EL (cell line): ENCODE data around the gene SLC19A2.
"Not testable (repeated sequence)": the region's sequence is repeated elsewhere in the genome, so short reads cannot be mapped to it uniquely, and the experiment has no call there.

Experiments used
- DNase-seq: peaks from one replicate; pipeline ENCODE4 v3.0.0-alpha.2; 2016

SLC19A2 gene

DNA sequence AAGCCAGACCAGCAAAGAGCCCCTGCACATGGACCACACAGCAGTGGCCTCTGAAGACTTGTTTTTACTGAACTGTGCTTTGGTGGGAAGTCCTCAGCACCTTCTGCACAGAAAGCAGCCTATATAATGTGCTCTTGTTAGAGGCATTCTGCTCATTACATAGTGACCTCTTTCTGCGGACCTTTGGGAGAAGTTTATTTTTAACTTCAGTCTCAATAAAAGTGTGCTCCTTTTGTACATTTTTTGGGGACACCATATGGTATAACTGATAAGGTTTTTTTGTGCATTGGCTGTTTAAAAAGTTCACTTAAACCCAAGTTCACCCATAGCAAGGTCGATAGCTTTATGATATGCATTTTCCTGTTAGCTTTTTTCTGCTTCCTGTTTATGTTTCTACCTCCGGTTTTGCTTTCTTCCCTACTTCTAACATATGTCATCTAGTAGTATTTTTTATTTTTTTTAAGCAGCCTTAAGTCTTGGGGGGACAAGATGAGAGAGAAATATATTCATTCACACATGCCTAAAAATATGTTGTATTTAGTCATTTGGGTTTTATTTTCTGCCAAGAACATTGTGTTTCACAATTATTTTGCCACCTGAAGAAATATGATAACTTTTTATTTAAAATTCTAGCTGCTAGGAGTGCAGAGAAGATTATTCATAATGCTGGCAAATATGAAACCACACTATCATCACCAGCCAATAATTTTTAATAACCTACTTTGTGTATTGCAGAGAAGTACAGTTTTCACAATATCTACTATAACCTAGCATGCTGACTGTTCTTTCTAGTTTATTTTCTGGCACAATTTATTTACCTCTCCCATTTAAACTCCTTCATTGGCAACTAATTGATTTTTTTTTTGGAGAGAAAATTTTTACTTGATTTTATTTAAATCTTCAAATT lies 22.9 kb upstream of the SLC19A2 start:
- no peak for DNase-seq

DNA sequence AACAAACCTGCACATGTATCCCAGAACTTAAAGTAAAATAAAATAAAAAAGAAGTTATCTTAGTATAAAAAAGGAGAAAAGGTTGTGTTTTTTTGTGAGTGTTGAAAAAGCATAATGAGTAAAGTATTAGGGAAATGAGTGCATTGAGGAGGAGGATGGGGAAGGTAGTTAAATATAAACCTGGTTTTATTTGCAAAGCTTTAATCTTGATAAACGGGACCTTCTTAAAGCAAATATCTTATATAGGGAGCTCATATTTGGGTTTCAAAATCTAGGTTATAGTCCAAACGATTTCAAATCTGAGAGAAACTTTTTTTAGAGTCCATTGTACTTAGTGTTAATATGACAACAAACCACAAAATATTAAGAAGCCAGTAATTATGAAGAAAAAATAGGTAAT lies 21.7 kb upstream of the SLC19A2 start:
- no peak for DNase-seq

DNA sequence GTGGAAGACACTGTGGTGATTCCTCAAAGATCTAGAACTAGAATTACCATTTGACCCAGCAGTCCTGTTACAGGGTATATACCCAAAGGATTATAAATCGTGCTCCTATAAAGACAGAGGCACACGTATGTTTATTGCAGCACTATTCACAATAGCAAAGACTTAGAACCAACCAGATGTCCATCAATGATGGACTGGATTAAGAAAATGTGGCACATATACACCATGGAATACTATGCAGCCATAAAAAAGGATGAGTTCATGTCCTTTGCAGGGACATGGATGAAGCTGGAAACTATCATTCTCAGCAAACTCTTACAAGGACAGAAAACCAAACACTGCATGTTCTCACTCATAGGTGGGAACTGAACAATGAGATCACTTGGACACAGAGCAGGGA lies 17.9 kb upstream of the SLC19A2 start:
- DNase-seq = not testable (repeated sequence)

DNA sequence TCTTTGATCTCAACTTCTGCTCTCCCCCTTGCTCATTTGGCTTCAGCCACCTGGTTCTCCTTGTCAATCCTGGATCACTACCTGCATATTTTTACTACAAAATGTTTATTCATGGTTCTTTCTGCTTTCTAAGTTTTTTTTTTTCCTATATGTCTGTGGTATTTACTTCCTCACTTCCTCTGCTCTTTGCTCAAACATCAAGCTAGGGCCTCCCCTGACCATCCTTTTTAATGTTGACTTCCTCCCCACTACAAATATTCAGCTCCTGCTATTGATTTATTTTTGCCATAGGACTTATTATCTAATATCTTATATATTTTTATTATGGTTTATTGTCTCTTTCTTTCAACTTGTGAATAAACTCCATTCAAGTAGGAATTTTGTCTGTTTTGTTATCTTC lies 14.1 kb upstream of the SLC19A2 start:
- DNase-seq = no peak

DNA sequence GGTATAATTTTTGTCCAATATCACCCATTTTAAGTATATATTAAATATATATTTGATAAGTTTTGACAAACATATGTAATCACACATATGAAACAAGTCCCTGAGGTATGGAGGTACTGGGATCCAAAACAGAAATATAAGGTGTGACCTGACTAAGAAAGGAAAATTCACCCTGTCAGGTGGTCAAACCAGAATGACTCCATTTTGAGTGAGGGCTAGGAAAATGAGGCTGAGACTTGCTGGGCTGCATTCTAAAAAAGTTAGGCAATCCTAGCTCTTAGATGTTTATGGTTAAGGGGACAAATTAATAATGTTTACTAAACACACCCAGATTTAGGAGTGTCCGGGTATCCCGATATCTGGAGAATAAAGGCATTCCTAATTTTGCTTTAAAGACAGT lies 11.6 kb upstream of the SLC19A2 start:
- DNase-seq = no peak

DNA sequence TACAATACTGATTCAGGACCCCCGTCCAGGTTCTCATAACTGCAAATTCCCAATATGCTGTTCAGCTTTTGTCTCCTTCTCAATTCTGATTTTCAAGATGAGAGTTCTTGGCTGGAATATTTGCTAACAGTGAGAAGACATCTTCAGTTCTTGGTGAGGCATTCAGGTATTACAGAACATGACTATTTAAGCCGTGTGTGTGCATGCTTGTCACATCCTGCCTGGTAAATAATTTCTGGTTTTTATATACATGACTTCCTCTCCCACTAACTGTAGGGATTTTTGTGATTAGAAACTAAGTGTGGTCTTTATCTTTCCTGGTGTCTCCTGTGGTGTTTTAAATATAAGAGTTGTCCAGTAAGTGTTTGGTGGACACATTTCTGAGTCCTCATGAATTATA lies 10.2 kb upstream of the SLC19A2 start:
- DNase-seq = no peak

DNA sequence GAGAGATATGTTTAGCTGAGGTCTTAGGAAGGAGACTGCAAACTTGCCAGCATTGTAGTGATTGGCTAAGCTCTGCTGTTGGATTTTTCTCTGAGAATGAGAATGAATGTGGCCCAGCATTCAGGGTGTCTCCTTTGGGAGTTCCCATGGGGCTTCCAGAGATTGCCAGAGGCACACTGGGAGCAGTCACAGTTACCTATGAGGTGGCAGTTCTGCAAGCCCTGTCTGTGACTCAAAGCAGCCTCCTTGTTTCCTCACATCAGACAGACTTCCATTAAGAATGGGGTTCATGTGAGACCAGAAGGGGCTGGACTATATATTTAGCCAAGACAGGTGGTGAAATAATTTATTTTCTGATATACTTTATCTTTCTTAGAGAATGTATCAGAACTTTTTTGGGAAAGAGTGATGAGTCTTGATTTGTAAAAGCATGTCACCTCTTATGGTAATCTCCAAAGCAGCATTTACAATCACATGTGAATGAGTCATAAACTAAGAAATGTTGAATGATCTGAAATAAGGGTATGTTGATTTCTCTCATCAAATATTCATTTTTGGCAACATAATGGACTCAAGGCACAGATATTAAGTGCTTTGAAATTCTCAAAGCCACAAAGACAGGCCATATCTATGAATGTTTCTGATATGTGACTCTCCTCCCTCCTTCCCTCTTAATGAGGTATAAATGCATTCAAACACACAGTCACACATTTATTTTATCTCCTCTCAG lies 9.5 kb upstream of the SLC19A2 start:
- DNase-seq = no peak

DNA sequence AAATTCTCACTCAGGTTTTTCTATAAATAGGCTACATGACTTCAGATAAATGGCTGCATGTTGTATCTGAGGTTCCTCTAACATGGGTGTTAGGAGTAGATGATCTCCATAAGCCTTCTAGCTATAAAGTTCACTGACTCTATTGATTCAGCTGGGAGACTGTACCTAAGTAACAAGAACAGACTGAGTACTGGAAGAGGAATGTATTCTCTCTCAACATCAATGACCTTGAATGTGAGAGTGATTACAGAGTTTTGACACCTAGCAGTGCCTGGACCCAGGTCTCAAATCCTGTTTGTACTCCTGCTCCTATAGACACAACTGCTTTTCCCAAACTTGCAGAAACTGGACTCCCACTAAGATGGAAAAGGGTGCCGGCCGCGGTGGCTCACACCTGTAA lies 8.6 kb upstream of the SLC19A2 start:
- DNase-seq = no peak

DNA sequence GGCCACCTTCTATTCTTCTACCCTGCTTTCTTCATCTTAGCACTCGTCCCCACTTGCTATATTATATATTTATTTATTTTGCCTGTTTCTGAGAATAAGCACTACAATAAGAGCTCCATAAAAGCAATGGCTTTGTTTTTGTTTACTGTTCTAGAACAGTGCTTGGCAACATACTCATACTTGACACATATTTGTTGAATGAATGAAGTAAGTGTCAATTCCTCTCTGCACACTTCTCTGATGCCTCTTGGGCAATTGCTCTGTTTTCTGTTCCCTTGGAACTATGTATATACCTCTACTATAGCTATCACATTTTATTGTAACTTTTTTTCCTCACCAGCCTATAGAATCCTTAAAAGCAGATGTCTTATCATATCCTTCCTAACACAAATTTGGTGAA lies 7.5 kb upstream of the SLC19A2 start:
- DNase-seq = no peak

DNA sequence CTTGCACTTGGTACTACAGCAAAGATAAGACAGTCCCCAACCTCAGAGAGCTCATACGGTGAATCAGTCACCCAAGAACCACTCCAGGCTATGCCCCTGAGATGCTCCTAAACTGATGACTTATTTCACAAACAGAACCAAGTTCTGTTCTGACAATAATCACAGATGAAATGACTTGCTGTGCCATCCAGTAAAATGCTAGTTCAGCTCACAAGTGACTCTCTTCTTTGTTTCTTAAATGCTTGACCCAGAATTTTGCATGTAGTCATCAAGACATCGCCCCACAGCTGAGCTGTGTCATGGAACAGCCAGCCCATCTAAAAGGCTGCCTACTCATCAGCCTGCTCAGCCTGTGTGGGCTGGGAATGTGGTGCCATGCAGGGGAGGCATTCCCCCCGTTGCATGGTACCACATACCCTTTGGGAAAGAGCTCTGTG lies 6.1 kb upstream of the SLC19A2 start:
- DNase-seq = no peak

DNA sequence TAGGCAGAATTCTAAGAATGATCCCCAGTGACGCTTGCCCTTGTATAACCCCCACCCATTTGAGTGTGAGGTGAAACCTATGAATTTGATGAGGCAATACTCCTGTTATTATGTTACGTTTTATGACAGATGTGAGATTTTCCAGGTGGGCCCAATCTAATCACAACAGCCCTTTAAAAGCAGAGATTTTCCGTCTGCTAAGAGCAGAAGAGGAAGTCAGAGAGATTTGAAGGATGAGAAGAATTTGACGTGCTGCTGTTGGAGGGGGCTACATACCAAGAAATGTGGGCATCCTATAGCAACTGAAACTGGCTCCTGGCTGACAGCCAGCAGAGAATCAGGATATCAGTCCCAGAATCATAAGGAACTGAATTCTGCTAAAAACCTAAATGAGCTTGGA lies 2.4 kb upstream of the SLC19A2 start:
- no peak for DNase-seq

DNA sequence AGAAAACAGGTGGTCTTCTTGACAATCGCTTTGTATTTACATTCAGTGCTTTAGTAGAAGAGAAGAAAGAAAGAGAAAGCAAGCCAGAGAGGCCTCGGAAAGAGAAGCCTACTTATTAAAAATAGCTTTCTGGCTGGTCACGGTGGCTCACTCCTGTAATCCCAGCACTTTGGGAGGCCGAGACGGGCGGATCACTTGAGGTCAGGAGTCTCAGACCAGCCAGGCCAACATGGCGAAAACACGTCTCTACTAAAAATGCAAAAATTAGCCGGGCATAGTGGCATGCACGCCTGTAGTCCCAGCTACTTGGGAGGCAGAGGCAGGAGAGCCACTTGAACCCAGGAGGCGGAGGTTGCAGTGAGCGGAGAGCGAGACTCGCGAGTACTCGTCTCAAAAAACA lies 1.8 kb upstream of the SLC19A2 start:
- no peak for DNase-seq

DNA sequence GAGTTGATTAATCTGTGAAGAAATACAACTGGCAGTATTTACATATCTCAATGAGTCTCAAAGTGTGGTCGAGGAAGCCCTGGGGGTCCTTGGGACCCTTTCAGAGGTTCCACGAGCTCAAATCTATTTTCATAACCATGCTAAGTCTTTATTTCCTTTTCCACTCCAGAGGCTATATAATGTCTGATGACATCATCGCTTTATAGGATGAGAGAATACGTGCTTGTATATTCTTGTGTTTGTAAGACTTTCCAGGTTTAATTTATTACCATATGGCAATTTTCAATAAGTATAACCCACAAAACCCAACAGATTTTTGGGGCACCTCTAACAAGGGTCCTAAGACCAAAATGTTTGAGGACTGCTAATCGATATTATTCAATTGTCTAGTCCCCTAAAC lies 1.4 kb upstream of the SLC19A2 start:
- no peak for DNase-seq

DNA sequence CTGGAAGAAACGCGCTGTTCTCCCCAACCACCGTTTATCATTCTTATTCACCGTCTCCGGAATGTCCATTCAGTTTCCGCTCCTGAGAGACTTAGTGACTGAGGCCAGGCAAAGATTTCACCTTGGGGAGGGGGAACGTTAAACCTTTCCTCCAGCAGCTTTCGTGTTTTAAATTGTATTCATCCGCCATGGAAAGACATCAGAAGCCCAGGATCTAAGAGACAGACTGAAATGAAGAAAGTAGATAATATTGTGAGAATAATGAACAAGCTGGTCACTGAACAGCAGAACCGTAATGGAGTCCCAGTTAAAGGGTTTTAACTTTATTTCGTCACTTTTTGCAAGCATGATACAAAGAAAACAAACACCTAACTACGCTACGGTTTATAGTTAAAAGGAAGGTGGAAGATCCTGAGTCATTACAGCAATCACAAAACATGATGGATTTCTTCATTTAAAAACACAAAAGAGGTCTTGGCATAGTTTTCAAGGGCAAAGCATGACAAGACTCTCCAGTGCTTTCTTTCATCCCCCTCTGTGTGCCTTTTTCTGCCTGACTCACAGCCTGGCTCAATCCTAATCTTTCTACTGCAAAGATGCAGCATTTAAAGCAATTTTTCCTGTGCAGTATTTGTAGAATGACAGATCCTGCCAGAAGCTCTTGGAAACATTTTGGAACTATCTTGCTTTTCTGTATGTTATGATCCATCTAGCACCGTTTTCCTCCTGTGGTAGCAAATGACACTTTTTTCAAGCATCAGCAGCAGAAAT lies 722 bp upstream of the SLC19A2 start:
- DNase-seq = peak; percentile 30

DNA sequence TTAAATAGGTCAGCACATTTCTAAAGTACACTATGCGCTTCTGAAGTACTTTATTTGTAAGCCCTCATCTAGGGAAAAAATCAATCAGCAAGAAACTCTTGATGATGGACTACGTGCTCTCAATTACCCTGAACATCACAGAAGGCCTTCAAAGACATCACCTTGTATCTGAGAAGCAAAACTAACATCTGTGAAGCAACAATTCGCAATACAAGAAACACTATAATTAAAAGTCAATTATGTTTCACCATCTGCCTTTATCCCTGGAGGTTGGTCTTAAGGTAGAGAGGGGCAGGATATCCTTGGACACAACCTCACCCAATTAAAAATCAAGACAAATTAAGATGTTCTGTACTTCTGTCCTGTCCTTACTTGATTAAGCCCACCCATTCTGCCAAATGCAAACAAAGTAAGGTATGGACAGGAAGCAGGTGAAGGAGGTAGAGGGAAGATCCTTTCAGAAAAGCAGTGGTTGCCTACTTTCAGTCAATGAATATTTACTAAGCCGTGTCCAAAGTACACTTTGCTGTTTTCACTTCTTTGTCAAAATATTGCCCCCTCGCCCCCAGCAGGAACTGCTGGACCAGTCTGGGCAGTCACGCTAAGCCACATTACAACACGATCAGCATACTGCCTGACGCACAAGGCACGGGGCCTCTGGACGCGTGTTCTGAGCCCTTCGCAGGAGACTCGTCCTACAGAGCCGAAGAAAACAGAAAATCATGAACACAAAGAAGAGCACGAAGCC lies 887 bp downstream of the SLC19A2 start:
- peak; percentile 55 for DNase-seq

DNA sequence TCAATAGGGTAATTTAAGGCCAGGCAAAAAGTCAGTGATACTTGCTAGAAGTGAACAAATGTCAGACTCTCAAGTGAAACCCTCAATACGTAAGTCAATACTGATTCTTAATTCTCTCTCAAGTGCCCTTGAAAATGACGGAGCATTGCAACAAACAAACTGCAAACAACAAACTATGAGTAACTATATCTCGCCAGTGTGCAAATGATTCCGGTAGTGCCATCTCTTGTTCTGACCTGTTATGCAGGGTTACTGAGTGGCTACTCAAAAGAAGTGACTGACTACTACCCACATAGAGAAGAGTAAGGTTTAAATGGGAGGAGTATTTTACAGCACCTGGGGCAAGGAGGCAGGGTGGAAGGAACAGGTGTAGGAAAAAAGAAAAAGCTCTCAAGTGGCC lies 1.6 kb downstream of the SLC19A2 start:
- no peak for DNase-seq

DNA sequence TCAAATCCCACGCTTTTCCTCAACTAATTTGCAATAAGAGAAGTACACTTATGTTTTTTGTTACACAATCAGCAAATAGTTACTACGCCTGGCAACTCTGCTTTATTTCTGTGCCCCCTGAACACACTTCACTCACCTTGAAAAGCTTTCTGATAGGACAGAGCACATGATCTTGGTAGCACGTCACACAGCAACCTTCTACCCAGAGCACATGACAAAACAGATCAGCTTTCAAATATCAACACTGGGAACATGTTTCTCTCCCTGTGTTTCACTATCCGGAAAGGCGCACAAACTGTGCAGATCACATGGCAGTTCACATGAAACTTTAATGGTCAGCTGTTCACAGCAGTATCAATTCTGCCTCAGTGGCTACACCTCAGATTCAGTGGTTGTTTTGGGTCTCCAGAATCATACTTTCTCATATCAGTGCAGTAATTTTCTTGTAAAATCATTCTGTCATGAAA lies 2.2 kb downstream of the SLC19A2 start:
- no peak for DNase-seq

DNA sequence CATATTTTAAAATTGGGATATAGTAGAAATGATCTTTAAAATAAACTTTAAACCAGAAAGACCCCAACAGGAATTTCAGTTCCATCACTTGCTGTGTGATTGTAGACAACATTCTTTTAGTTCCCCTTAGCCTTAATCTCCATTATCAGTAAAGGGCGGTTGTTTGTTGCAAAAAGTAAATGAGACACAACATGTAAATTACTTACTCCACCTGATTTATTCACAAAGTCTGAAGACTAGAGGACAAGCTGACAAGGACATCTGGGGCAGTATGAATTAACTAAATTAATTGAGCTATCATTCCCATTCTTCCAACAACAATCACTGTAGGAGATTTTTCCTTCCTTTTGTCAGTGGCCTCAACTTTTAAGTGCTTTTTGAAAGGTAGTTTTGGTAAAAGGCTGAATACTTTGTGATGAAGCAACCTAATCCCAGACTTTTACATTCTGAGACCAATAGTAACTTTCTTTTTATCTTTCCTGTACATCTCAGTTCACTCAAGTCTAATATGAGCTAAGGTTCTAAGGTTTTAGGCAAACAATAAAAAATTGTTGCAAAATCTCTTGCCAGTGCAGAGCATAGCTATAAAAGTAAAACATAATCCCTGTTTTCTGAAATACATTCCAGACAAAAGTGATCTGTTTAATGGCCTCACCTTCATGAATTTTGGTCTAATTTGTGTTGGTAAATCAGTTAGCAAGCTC lies 6.2 kb downstream of the SLC19A2 start:
- no peak for DNase-seq

DNA sequence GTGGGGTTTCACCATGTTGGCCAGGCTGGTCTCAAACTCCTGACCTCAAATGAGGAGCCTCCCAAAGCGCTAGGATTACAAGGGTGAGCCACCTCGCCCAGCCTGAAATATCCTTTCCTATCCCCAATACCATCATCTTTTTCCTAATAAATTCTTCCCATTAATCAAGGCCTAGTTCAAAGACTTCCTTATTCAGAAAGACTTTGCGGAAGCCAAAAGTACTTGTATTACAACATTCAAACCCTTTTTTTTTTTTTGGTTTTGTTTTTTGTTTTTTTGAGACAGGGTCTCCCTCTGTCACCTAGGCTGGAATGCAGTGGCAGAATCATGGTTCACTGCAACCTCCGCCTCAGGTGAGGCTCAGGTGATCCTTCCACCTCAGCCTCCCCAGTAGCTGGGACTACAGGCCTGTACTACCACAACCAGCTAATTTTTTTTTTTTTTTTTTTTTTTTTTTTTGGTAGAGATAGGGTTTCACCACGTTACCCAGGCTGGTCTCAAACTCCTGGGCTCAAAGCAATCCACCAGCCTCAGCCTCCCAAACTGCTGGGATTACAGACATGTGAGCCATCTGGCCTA lies 7.6 kb downstream of the SLC19A2 start:
- no peak for DNase-seq

DNA sequence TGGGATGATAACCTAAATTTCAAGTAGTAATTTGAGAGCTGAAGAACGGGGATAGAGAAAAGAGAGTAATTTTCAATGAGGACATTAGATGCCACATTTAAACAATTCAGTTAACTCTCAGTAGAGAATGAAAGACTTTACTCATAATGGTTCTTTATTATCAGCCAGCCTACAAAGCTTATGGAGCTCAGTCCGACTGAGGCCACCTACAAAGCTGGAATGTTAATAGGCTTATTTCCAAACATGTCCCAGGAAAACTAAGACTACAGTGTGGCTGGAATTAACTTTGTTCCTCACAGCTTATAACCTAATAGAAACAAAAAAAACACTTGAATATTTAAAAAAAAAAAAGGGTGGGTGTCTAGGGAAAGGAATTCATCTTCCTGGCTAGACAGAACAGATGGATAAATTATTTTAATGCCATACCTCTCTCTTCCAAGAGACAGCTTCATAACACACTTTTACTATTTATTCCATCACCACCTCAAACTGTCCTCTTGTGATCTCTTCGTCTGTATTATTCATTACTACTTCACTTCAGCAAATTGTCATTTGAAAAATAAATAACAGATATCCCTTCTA lies 9.8 kb downstream of the SLC19A2 start:
- DNase-seq = no peak

DNA sequence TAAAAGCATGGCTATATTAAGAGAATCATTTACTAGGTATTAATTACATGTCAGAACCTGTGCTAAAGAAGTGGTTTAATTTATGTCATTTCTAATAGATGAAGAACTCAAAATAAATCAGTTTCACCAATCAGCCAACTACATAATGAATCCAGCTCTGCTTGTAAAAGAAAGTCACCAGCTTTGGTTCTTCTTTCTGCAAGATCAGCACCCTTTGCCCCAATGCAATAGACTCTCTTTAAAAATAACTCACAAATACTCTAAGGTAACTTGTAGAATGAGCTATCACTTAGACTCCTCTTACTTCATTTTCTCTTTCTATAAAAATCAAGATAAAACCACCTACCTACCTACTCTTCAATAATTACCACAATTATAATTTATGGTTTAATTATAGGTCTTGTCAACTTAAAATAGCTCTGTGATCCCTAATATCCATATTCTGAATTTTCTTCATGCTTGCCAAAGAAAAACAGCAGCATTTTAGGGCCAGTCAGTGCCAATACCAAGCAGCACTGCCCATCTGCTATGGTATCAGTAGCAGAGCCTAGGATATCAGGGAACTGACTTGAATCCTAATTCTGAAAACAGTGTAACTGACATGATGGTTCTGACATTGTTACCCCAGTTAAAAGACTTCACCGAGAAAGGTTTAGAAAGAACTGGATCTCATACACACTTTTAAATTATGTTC lies 11.3 kb downstream of the SLC19A2 start:
- no peak for DNase-seq
